IPS-NIHi7 (cell line): ENCODE data around the gene SENP7.
A peak's percentile ranks its signal among the peaks of the same experiment; 100 is the strongest.
"Not testable (repeated sequence)": the region's sequence is repeated elsewhere in the genome, so short reads cannot be mapped to it uniquely, and the experiment has no call there.

Source experiments
- DNase-seq: peaks from one replicate; pipeline ENCODE4 v3.0.0; 2012; ENCODE audit warnings: mixed read lengths; ENCODE audit errors: extremely low spot score

The SENP7 gene

DNA sequence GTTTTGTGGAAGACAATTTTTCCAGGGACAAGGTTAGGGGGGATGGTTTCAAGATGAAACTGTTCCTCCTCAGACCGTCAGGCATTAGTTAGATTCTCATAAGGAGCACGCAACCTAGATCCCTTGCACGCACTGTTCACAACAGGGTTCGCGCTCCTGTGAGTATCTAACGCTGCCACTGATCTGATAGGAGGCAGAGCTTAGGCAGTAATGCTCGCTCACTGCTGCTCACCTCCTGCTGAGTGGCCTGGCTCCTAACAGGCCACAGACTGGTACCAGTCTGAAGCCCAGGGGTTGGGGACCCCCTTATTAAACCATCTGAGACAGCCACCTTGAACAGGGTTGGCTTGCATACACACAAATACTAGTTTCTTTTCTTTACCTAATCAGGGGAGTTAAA lies 179.1 kb downstream of the SENP7 start:
- DNase-seq: no peak

DNA sequence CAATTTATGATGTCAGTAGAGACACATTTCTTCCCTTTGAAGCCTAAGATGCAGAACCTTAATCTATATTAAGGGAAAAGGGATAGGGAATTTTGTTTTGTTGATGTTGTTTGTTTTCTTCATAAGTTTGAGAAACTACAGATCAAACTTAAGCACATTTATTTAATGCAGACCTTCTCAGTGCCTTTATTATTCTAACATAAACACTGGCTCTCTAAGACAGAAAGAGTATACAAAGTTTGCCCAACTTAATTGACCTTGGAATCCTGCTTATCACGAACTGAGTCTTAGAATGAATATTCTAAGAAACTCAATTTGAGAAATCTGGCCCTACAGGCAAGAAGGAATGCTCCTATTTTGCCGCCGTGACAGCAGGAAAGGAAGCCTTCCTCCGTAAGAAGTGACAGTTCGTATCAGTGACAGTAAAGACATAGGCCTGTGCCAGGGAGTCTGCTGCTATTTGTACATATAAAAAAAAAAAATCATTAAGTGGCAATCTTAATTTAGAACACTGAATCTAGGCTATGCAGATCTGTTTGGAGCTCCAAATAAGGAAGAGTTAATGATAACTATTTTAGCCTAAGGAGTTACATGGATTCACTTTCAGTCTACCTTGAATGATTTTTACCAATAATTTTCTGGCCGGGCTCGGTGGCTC lies 183.9 kb downstream of the SENP7 start:
- DNase-seq: no peak

DNA sequence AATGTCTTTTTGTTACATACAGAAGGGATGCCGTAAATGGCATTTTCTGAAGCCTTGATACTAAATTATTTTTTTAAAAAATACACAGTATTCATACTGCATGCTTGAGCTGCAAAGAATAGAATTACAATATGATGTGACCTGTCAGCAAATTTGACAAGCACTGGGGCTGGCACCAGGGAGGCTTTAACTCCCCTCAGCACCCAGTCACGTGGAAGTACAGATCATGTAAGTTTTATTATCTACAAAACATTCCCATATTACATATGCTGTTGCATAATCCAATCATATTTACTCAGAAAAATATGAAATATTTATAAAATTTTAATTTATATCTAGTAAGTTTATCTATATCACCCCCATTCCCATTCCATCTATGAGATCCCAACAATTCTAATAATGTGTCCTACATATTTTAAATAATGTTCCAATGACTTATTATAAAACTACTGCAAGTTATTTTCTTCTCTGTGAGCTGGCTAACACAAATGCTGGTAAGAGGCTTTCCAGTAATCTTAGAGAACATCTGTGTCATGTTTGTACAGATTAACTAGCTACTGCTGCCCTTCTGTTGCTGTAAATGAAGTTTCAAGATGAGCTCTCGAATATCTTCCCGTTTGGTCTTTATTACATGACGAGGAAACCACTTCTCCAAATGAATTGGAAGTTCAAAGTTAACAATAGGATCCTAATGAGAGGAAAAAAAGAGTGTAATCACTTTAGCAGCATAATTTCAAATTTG lies 187.4 kb downstream of the SENP7 start:
- DNase-seq: no peak

DNA sequence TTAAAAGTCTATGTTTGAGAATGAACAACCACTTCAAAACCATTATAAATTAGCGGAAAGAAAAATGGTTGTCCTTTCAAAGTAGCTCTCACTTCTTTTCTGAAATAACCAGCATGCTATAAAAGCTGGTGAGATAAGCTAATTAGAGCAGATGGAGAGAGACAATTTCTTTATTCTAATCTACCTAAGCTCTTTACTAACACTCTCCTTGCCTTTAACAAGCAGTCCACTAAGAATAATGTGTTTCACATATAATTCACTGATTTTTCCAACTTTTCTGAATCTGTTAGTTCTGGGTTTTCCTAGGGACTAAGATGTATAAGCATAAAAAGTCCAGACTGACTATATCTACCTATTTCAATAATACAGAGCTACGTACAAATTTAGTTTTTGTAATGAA lies 192.5 kb downstream of the SENP7 start, which contains the start of gene IMPG2:
Gene IMPG2 (minus strand): TSS at position 101 of the 400 bp plus-strand sequence. CDS start 203 bp downstream, outside the sequence.
- no peak for DNase-seq

DNA sequence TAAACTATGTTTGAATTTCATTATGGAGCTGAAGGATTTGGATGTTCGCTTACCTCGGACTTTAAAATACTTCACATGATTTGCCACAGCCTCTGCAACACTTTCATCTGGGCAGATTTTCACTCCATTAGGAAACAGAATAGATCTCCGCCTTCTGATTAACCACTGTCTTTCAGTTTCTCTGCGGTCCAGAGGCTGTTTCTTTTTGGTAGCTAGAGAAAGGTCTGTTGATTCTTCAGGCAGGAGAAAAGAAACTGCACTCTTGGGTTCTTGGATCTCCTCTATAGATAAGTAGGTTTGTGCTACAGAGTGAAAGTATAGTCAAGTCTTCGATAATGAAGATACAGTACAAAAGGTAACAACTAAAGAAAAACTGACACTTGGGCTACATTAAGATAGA lies 193.5 kb downstream of the SENP7 start:
- DNase-seq: no peak

DNA sequence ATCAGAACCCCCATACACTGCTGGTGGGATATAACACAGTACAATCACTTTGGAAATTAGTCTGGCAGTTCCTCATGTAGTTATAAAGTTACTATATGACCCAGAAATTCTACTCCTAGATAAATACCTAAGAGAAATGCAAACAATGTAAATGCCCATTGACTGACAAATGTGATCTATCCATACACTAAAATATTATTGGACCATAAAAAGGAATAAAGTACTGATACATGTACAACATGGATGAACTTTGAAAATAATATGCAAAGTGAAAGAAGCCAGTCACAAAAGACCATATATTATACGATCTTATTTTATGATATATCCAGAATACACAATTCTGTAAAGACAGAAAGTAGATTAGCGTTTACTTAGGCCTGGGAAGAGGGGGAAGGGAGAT lies 200.5 kb downstream of the SENP7 start:
- no peak for DNase-seq

DNA sequence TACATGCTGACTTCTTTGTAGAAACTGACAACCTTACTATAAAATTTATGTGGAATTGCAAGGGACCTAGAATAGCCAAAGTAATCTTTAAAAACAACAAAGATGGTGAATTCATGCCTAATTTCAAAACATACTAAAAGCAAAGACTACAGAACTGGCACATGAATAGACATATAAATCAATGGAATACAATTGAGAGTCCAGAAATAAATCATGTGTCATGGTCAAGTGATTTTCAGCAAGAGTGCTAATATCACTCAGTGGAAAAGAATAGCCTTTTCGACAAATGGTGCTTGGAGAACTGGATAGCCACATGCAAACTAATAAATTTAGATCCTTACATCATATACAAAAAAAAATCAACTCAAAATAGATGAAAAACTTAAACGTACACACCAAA lies 201.3 kb downstream of the SENP7 start:
- no peak for DNase-seq

DNA sequence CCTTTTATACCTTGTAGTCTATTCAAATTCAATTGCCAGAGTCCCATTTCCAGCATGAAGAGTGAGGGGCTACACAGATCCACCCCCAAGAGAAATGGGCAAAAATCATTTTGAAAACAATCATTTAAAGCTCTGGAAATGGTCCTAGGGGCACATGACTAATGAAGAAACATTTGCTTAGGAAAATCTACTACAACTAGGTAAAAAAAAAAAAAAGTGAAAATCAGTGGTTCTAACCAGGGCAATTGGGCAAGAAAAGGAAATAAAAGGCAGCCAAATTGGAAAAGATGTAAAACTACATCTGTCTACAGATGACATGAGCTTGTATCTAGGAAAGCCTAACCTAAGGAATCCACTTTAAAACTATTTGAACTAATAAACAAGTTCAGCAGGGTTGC lies 202.0 kb downstream of the SENP7 start:
- no peak for DNase-seq

DNA sequence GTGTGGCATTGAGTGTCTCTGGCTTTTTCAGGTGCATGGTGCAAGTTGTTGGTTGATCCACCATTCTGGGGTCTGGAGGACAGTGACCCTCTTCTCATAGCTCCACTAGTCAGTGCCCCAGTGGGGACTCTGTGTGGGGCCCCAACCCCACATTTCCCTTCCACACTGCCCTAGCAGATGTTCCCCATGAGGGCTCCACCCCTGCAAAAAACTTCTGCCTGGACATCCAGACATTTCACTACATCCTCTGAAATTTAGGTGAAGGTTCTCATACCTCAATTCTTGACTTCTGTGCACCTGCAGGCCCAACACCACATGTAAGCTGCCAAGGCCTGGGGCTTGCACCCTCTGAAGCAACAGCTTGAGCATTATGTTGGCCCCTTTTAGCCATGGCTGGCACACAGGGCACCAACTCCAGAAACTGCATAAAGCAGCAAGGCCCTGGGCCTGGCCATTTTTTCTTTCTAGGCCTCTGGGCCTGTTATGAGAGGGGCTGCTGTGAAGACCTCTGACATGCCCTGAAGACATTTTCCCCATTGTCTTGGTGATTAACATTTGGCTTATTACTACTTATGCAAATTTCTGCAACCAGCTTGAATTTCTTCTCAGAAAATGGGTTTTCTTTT lies 204.8 kb downstream of the SENP7 start:
- not testable (repeated sequence) for DNase-seq

DNA sequence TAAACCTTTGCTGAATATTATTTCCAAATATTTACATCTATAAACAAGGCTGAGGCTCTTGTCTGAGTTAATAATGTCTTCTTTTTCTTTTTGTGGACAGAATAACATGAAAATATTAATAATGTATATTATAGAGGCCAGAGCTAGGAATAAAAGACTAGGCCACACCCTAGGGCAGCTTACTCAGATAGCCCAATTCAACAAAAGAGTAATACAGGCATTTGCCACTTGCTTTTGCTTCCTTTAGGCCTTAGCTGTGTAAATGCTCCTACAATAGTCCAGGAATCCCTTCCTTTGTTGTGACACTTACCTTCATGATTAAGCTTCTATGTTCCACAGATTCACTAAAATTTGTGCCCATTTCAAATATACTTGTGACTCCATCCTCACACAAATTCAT lies 209.2 kb downstream of the SENP7 start:
- no peak for DNase-seq

DNA sequence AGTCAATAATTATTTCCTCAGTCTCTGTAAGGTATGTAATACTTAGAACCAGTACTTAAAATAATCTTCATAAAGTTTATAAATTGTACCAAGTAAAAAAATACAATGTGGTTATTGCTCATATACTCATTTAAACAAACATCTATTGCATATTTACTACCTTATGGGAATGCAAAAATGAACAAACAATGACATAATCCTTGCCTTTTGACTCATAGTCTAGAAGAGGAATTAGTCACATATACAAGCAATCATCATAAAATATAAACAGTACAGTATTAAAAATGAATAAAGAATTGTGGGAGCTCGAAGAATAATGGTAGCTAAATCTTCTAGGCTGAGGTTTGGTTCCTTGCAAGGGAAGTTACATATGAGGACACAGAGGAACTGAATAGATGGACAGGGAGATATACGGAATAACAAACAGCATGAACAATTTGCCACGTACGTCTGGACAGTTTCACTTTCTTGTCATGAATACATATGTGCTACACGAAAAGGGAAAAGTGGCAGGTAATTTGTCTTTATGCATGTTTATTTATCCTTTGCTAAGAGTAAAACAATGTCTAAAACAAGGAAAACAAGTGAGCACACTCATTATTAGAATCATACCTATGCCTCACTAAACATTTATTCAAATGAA lies 209.8 kb downstream of the SENP7 start:
- DNase-seq: no peak

DNA sequence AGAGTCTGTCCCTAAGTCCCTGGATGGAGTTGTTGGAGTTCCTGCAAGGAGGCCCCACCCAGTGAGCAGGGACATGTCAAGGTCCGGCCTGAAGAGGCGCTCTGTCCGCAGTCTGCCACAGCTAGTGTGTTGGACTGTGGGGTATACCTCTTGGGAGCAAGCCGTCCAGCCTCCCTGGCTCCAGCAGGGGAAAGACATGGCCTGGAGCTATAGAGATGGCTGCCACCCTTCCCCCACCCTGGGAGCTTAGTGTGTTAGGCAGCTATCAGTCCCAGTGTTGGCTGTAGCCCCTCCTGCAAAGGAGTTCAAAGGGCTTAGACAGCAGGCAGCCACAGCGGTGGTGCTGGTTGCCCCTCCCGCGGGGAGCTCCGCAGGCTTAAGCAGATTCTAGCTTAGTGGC lies 212.9 kb downstream of the SENP7 start:
- DNase-seq: peak; percentile 42

DNA sequence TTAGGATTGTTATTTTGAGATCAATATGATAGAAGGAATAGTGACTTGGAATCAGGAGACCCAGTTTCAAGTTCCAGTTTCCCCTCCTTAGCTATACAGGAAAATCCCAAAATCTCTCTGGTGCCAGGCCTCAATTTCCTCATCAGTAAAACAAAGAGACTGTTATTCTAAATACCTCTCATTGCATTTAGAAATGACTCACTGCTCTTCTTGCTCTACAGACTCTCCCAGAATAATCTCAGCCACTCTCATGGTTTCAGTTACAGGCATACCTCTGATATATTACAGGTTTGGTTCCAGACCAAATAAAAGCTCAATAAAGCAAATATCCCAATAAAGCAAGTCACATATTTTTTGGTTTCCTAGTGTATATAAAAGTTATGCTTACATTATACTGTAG lies 221.0 kb downstream of the SENP7 start:
- DNase-seq: no peak

DNA sequence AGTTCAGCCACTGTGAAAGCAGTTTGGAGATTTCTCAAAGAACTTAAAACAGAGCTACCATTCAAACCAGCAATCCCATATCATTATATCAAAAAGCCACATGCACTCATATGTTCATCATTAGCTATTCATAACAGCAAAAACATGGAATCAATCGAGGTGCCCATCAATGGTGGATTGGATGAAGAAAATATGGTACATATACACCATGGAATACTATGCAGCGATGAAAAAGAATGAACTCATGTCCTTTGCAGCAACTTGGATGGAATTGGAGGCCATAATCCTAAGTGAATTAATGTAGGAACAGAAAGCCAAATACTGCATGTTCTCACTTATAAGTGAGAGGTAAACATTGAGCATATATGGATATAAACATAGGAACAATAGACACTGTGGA lies 224.7 kb downstream of the SENP7 start:
- DNase-seq: no peak

DNA sequence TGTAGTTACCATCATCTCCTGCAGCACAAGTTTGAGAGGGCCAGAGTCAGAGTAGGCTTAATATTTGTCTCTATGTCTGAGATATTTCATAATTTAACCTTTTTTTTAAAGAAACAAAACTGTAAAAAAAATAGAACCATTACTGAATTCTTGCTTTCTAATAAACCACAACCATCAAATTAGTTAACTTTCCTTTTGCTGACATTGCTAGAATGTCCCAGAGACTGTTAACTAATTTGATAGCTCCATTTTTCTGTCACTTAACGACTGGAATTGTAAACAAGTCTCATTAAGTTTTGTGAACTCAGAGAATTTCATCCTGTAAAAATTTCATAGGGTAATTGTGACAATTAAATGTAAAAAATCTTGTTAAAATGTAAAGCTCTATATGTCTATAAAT lies 228.3 kb downstream of the SENP7 start:
- no peak for DNase-seq

DNA sequence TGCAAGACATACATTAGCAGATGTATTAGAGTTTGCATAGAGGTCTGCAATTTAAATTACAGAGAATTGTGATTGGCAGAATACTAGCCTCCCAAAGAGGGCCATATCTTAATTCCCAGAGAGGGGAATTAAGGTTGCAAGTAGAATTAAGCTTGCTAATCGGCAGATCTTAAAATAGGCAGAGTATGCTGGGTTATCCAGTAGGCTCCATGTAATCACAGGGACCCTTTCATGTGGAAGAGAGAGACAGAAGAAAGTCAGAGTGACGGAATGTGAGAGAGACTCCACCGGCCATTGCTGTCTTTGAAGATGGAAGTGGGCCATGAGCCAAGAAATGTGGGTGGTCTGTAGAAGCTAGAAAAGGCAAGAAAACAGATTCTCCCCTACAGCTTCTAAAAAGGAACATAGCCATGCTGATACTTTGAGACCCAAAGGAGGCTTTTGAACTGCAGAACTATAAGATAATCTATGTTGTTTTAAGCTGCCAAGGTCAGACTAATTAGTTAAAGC lies 231.4 kb downstream of the SENP7 start:
- no peak for DNase-seq

DNA sequence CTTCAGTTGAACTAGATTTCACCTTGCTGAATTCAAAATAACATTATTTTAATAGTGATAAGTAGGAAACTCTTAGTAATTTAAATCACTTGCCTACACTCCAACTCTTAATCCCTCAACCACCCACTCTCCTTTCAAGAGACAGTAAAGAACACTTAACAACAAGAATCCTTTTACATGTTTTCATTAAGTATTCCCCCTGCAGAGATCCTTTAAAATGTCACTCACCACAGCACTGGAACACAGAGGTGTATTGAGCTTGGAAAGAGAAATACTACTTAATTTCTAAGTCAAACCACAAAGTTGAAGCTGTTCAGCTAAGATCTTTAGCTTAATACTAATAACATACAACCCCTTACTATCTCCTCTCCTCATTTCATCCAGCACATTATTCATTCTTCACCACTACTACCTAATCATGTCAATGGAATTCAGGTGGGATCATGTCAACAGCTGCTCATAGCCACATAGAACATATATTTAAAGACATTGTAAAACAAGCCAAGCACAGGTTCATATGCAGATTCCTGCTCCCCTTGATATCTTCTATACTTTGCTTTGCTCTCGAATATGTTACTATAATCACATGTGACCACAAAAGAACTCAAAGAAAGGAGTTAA lies 233.1 kb downstream of the SENP7 start:
- no peak for DNase-seq

DNA sequence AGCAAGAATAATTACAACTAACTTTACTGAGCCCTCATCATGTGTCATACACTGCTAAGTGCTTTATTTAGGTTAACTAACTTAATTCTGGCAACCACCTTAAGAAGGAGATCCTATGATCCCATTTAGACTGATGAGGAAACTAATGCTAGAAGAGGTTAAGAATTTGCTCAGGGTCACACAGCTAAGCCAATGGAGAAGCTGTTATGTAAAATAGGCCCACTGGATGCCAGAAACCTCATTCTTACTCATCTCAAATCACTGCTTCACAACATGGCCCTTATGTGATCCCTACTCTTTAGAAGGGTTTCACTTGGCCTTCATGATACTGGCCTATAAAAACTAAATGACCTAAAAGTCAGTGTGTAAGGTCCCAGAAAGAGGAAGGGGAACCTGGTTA lies 233.8 kb downstream of the SENP7 start:
- DNase-seq: no peak

DNA sequence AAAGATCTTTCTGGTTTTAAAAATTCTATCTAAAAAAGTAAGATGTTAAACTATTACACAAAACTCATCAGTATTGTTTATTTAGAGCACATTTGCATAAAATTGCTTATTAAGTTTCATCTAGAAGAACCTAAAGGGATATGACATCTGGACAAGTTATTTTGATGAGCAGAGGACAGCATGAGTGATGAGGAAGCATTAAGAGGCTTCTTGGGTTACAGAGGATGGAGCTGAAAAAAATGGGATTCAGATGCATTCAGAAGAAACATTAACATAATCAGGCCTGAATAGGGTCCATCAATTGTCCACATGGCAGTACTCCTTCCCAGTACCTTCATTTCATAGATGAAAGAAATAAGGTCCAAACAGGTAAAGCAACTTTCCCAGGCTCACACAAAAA lies 234.3 kb downstream of the SENP7 start:
- no peak for DNase-seq
